WI38 (cell line): Measurements from ENCODE around the gene COL23A1.

Experiments used
- H3K4me3 ChIP-seq: 2 replicates; pipeline ENCODE4 v1.5.1; 2011; ENCODE audit warnings: low read depth, mild to moderate bottlenecking, control low read depth, low read length
- CTCF ChIP-seq: IDR thresholded peaks from 2 replicates; pipeline ENCODE4 v1.5.1; 2012; ENCODE audit warnings: low read depth, mild to moderate bottlenecking, control low read depth, low read length

COL23A1 gene

GRCh38 chr5:178462816-178463215 lies 127.4 kb downstream of the COL23A1 start:
- H3K4me3 ChIP-seq = no peak overlapping the region

GRCh38 chr5:178462076-178462475 lies 128.1 kb downstream of the COL23A1 start:
- TF ChIP-seq CTCF = no peak
- no peak overlapping the region for H3K4me3 ChIP-seq

More at GRCh38 chr5:178462816-178463215, 127.4 kb downstream of the COL23A1 start:
- TF ChIP-seq CTCF = no peak

- no peak overlapping the region for H3K4me3 ChIP-seq
- TF ChIP-seq CTCF = peak; percentile 45
Measured at GRCh38 chr5:178461004-178461730, 129.0 kb downstream of the COL23A1 start.

- TF ChIP-seq CTCF = no peak
- no peak overlapping the region for H3K4me3 ChIP-seq
Measured at GRCh38 chr5:178460598-178460997, 129.6 kb downstream of the COL23A1 start.

- H3K4me3 ChIP-seq = no peak overlapping the region
- TF ChIP-seq CTCF = no peak
Measured at GRCh38 chr5:178460174-178460573, 130.0 kb downstream of the COL23A1 start.

- no peak overlapping the region for H3K4me3 ChIP-seq
- TF ChIP-seq CTCF = no peak
Measured at GRCh38 chr5:178458140-178458539, 132.1 kb downstream of the COL23A1 start.

- H3K4me3 ChIP-seq = no peak overlapping the region
- no peak for TF ChIP-seq CTCF
Measured at GRCh38 chr5:178457471-178457870, 132.7 kb downstream of the COL23A1 start.
